ENCODE results near the gene DPH6.
A peak's percentile ranks its signal among the peaks of the same experiment; 100 is the strongest.

Gene DPH6

GRCh38 chr15:35540021-35540420 is 5.9 kb downstream of the DPH6 start:
- FAIRE-seq: no peak

DNA sequence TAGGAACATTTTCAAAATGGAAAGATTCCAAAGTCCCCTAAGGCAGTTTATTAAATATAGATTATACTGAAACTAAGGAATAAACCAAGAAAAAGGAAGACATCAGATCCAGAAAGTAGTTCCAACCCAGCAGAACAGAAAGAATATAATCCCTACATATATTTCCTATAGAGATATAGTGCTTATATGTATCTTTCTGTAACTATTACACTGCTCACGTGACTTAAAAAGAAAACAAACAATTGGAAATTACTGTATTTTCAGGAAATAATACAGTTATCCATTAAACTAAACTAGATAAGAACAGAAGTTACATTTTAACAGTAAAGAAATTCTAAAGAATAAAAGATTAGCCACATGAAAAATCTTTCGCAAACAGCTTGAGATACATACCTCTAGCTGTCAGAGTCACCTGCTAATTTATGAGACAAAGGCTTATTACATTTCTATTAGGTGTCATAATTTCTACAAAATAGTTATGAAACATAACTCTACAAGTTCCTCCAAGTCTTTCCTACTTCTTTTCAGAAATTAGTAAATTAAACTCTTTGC is 10.5 kb downstream of the DPH6 start:
- no peak for FAIRE-seq

GRCh38 chr15:35533130-35534110 is 12.5 kb downstream of the DPH6 start:
- FAIRE-seq: peak; percentile 60

DNA sequence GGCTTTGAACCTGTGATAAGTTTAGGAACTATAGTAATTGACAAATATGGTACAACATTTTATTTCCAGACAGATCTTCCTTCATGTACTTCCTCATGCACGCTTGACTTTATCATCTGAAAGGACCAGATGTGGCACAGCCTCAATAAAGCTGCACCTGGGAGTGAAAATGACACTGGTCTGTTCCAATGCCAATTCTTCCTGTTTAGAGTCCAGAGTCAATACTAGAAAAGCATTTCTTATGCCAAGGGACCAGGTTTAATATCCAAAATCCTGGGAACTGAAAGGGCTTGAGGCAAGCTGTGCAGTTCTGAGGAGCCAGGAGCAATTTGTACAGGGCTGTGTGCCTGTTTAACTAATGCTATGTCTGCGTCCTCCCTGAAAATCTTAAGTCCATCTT is 15.3 kb downstream of the DPH6 start:
- FAIRE-seq: peak; percentile 89

DNA sequence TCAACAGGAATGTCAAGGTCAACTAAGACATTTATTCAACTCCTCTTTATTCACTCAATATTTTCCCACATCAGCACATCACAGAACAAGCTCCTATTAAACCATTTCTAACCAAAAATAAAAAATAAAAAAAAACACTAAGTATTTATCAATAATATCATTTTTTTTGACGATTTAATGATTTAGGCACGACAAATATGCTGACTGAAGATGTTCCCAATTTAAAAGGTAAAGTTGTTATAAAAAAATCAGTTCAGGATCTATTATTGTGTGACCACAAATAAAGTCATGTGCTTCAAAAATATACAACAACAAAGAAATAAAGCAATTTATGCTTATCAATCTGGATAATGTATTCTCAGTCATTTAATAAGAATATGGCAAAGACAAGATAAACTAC is 16.2 kb downstream of the DPH6 start:
- peak; percentile 90 for FAIRE-seq

- no peak for FAIRE-seq
Measured at GRCh38 chr15:35522061-35522460, 23.9 kb downstream of the DPH6 start.

DNA sequence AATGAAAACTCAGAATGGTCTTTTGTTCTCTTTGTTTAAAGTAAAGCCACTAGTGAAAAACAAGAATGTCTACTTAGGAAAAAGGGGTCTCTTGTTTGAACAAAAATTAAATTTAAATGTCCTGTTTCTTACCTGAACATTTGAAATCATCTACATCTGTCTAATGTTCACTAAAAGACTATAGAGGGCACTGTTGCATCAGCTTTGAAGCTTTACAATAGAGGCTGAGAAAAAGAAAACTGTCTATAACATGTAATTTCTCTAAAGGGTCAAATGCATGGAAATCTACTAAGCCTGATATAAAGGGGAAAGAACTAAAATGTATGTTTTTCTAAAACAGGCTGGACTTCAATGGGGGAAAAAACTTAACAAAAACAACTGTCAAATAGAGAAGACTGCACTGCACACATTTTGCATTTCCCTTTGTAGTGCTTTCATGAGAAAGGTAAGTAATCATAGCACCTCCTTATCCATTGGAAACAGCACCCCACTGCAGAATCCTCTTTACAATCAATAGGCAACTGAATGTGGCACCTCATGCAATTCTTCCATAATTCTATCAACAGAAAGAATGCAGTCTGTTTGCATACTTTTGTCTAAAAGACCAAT is 26.3 kb downstream of the DPH6 start:
- peak; percentile 100 for FAIRE-seq

- peak; percentile 45 for FAIRE-seq
Measured at GRCh38 chr15:35519052-35519451, 26.9 kb downstream of the DPH6 start.

- no peak for FAIRE-seq
Measured at GRCh38 chr15:35514759-35515158, 31.2 kb downstream of the DPH6 start.

- FAIRE-seq: no peak
Measured at GRCh38 chr15:35507932-35508638, 37.9 kb downstream of the DPH6 start.

GRCh38 chr15:35506272-35506870 is 39.6 kb downstream of the DPH6 start:
- no peak for FAIRE-seq

DNA sequence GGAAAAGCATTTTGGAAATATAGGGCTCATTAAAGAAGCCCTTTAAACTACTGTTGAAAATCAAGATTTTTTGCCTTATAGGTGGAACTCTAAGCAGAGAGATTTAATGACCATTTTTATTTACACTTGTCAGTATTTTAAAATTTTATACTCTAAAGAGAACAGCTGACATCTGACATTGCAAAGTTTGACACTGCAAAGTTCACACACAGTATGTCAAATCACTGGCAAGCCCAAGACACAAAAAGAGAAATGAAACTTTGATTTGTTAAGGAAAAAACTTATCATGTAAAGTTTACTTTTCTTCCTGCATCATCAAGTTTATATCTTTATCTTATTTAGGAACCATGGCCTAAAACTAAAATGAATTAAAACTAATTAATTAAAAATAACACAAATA is 40.2 kb downstream of the DPH6 start:
- no peak for FAIRE-seq

GRCh38 chr15:35505141-35505540 is 40.8 kb downstream of the DPH6 start:
- FAIRE-seq: no peak

DNA sequence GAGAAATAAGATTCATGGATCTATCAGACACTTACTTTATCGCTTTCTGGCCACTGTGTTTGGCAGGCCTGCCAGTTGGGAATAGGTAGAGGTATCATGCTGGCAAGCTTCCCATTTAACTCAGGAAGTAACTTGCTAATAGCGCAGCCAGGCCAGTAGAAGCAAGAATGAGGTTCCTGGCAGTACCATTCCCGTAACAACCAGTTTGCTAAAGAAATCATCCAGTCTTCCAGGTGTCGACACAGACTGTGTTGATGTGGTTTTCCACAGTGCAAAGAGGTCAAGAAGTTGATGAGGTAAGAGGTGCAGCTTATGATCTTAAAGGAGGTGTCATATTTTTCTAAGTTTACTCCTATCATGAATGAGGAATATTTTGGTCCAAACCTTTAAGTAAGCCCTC is 46.2 kb downstream of the DPH6 start:
- FAIRE-seq: no peak

GRCh38 chr15:35496585-35496984 is 49.4 kb downstream of the DPH6 start:
- no peak for FAIRE-seq

- FAIRE-seq: no peak
Measured at GRCh38 chr15:35495080-35495479, 50.9 kb downstream of the DPH6 start.

GRCh38 chr15:35491999-35492398 is 54.0 kb downstream of the DPH6 start:
- peak; percentile 65 for FAIRE-seq

DNA sequence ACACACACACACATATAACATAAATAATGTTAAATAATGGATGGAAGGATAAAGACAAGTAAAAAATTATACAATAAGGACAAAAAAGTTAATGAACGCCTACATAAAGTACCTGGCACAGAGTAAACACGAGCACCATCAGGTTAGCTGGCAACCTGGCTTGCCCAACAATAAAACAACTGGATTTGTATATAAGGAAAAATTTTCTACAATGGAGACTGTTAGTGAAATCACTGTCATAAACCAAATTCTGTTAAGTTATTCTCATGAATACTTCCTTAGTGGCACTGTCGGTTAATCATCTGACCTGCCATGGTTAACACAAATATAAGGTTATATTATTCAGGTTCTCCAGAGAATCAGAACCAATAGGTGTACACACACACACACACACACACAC is 54.8 kb downstream of the DPH6 start:
- FAIRE-seq: no peak

DNA sequence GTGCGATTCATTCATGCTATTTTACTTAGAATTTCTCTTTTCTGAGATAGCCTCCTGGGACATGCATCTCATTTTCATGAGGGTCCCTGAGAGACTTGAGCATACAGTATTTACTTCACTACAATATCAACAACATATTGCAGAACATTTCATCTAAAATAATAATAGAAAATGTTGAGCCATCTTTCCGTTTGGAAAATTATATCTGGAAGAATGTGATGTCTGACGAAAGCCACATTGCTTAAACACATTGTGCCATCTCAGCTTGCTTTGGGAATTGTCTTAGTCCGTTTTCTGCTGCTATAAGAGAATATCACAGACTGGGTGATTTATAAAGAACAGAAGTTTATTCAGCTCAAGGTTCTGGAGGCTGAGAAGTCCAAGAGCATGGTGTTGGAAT is 55.5 kb downstream of the DPH6 start:
- no peak for FAIRE-seq

DNA sequence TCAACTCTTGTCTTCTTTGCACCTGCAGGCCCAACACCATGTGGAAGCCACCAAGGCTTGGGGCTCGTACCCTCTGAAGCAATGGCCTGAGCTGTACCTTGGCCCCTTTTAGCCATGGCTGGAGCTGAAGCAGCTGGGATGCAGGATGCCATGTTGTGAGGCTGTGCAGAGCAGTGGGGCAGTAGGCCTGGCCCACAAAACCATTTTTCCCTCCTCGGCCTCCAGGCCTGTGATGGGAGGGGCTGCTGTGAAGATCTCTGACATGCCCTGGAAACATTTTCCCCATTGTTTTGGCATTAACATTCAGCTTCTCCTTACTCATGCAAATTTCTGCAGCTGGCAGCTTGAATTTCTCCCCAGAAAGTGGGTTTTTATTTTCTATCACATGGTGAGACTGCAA is 58.5 kb downstream of the DPH6 start:
- no peak for FAIRE-seq

DNA sequence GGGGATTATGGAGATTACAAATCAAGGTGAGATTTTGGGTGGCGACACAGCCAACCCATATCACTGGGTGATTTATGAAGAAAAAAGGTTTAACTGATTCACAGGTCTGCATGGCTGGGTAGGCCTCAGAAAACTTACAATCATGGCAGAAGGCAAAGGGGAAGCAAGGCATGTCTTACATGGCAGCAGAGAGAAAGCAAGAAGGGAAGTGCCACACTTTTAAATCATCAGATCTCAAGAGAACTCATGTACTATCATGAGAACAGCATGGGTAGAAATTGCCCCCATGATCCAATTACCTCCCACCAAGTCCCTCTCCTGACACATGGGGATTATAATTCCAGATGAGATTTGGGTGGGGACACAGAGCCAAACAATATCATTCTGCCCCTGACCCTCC is 59.7 kb downstream of the DPH6 start:
- no peak for FAIRE-seq

DNA sequence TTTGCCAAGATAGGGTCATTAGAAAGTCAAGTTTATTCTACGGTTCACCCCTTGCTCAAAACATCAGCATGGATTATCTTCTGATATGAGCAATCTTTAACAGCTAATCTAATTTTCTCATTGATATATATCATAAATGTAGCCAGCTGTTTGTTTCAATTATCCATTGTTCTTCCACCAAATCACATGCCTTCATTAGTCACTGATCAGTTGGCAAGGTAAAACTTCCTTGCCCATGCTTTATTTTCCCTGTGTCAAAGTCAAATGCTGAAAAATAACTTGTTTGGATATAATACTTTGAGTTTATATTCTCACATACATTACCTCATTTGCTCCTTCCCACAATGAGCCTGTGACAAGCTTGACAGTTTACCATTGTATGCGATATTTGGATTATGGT is 60.6 kb downstream of the DPH6 start:
- no peak for FAIRE-seq
